Endothelial cell of umbilical vein (primary cell): ENCODE results near the gene MLIP. TPM values are rescaled to one million over a fixed set of nuclear protein-coding genes. Genes with fewer than 3 reads are reported as not detected.

Experiments
- BruUV-seq: library from RNA; stranded (reverse); fragments of 400-500 nt; replicated peaks from 2 replicates; lab custom pipeline; 2021; lab: Mats Ljungman, UMichigan
- CTCF ChIA-PET: fragments of 300-600, 350-600 bp; sonication (Branson Sonifier 250); formaldehyde crosslinking; loops from one replicate; lab custom pipeline; 2021; ENCODE audit warnings: antibody characterized with exemption, inconsistent platforms; lab: Charles Lee
- POLR2A ChIA-PET: fragments of 300-600, 350-600 bp; sonication (Branson Sonifier 250); formaldehyde crosslinking; loops from one replicate; lab custom pipeline; 2021; ENCODE audit warnings: antibody characterized with exemption, inconsistent platforms; lab: Charles Lee
- DNase-seq: peaks from one replicate; pipeline ENCODE4 v3.0.0-alpha.2; 2011; ENCODE audit warnings: low read depth, low spot score
- FAIRE-seq: peaks from 2 replicates; lab custom pipeline; 2011; peaks lifted over from hg19 to GRCh38; lab: Jason Lieb, UNC
- H2AFZ ChIP-seq: 2 replicates; pipeline ENCODE4 v1.6.0; 2012; ENCODE audit warnings: low read depth, low read length, control low read depth, inconsistent platforms
- H3K27ac ChIP-seq: 2 replicates; pipeline ENCODE4 v1.5.1; 2011; ENCODE audit warnings: low read depth, mild to moderate bottlenecking, control low read depth, low read length, moderate library complexity; ENCODE audit not compliant: insufficient read depth
- H3K27me3 ChIP-seq, 2 experiments: 2 replicates each; pipeline versions ENCODE4 v1.6.0 to v1.6.1; 2011; ENCODE audit warnings: low read length in 2 of 2, mixed read lengths in 1 of 2; ENCODE audit not compliant: control insufficient read depth in 2 of 2, insufficient read depth in 2 of 2
- H3K36me3 ChIP-seq, 2 experiments: 2 replicates in 1 of 2; 3 replicates in 1 of 2; pipeline ENCODE4 v1.5.1; 2011; ENCODE audit warnings: low read length in 2 of 2, mild to moderate bottlenecking in 1 of 2, moderate library complexity in 1 of 2; ENCODE audit not compliant: control insufficient read depth in 2 of 2, insufficient read depth in 2 of 2; ENCODE audit errors: extremely low read depth in 1 of 2
- H3K4me1 ChIP-seq: 3 replicates; pipeline ENCODE4 v1.5.1; 2011; ENCODE audit warnings: mild to moderate bottlenecking, low read length; ENCODE audit not compliant: control insufficient read depth, insufficient read depth; ENCODE audit errors: extremely low read depth
- H3K4me2 ChIP-seq: 2 replicates; pipeline ENCODE4 v1.6.1; 2011; ENCODE audit warnings: low read length, control low read depth, mixed read lengths; ENCODE audit not compliant: insufficient read depth
- H3K4me3 ChIP-seq, 3 experiments: fragments of 200-600 bp in 1 of 3; sonication (generic), shearing (Covaris generic) in 1 of 3; replicated peaks in 1 of 3; 2 replicates each; pipeline ENCODE4 v1.5.1; 2011 to 2016; ENCODE audit warnings: control low read depth in 3 of 3, low read length in 3 of 3, mild to moderate bottlenecking in 2 of 3, inconsistent platforms in 1 of 3, low read depth in 1 of 3, moderate library complexity in 1 of 3; ENCODE audit not compliant: insufficient read depth in 1 of 3
- H3K79me2 ChIP-seq: 2 replicates; pipeline ENCODE4 v1.6.0; 2012; ENCODE audit warnings: low read length, inconsistent platforms; ENCODE audit not compliant: control insufficient read depth, insufficient read depth
- H3K9ac ChIP-seq: replicated peaks from 2 replicates; pipeline ENCODE3; 2011; ENCODE audit warnings: low read length, control low read depth; ENCODE audit not compliant: insufficient read depth; ENCODE audit errors: extremely low read depth
- H3K9me1 ChIP-seq: replicated peaks from 3 replicates; pipeline ENCODE4 v1.6.0; 2011; ENCODE audit warnings: mild to moderate bottlenecking, low read length; ENCODE audit not compliant: control insufficient read depth, insufficient read depth; ENCODE audit errors: extremely low read depth
- H3K9me3 ChIP-seq: replicated peaks from 2 replicates; pipeline ENCODE4 v1.5.1; 2012; ENCODE audit warnings: low read length, inconsistent platforms; ENCODE audit not compliant: control insufficient read depth, insufficient read depth
- H4K20me1 ChIP-seq: replicated peaks from 2 replicates; pipeline ENCODE3; 2011; ENCODE audit warnings: mild to moderate bottlenecking, low read length; ENCODE audit not compliant: control insufficient read depth, insufficient read depth; ENCODE audit errors: extremely low read depth
- CTCF ChIP-seq, 2 donors: IDR thresholded peaks; 1 replicate in 1 of 2; 2 replicates in 1 of 2; pipeline ENCODE4 v1.5.1; 2011; ENCODE audit warnings: low read length in 2 of 2, mild to moderate bottlenecking in 2 of 2, moderate library complexity in 2 of 2, control low read depth in 1 of 2, inconsistent platforms in 1 of 2, low read depth in 1 of 2; ENCODE audit not compliant: insufficient read depth in 1 of 2; ENCODE audit errors: extremely low read depth in 1 of 2
- EZH2 ChIP-seq: IDR thresholded peaks from 2 replicates; pipeline ENCODE4 v1.6.1; 2012; ENCODE audit warnings: borderline replicate concordance, low read depth, mild to moderate bottlenecking, moderate library complexity, low read length, inconsistent platforms; ENCODE audit not compliant: severe bottlenecking
- FOS ChIP-seq: IDR thresholded peaks from 2 replicates; pipeline ENCODE4 v1.6.1; 2011; ENCODE audit warnings: mild to moderate bottlenecking, low read length, moderate library complexity, borderline replicate concordance; ENCODE audit not compliant: insufficient read depth
- GATA2 ChIP-seq: IDR thresholded peaks from 2 replicates; pipeline ENCODE4 v1.7.0; 2011; ENCODE audit warnings: low read depth, mild to moderate bottlenecking, moderate library complexity, mixed read lengths, low read length; ENCODE audit not compliant: insufficient read length, insufficient read depth
- JUN ChIP-seq: IDR thresholded peaks from 2 replicates; pipeline ENCODE4 v1.6.1; 2011; ENCODE audit warnings: borderline replicate concordance, low read depth; ENCODE audit not compliant: insufficient read length, insufficient read depth
- MAX ChIP-seq: IDR thresholded peaks from 2 replicates; pipeline ENCODE4 v1.6.1; 2011; ENCODE audit not compliant: insufficient read depth, insufficient read length
- MYC ChIP-seq: IDR thresholded peaks from one replicate; pipeline ENCODE4 v1.6.1; 2011; ENCODE audit warnings: mild to moderate bottlenecking, low read depth, low read length
- POLR2A ChIP-seq: IDR thresholded peaks from 2 replicates; pipeline ENCODE4 v1.6.1; 2012; ENCODE audit warnings: low read depth, mild to moderate bottlenecking, control low read depth, low read length
- POLR2AphosphoS5 ChIP-seq: IDR thresholded peaks from 2 replicates; pipeline ENCODE4 v1.6.1; 2012; ENCODE audit warnings: low read depth, mild to moderate bottlenecking, control low read depth, low read length, moderate library complexity; ENCODE audit not compliant: insufficient read depth
- dilution Hi-C: fragments of 300-500 bp; cut with MboI; formaldehyde crosslinking; loops from one replicate; pipeline ENCODE4 v1.15.0; 2019; ENCODE audit warnings: low sequenced_read_pairs; ENCODE audit not compliant: extremely low pct_ligation_motif_present
- intact Hi-C: fragments of 100-400 bp; cut with micrococcal nuclease; formaldehyde crosslinking; loops from one replicate; pipeline ENCODE4 v1.10.0; 2022
- polyA plus RNA-seq, 4 experiments: library from polyadenylated mRNA; depleted of rRNA in 3 of 4; stranded (reverse) in 3 of 4; unstranded in 1 of 4; fragments of >200 nt; gene quantifications; 2 replicates each; pipeline versions ENCODE4 v1.2.1 to v1.2.3, GENCODE V29; 2011 to 2012; ENCODE audit warnings: missing spikeins in 1 of 4
- total RNA-seq: library from RNA; stranded (reverse); gene quantifications from 2 replicates; pipeline ENCODE4 v1.2.3, GENCODE V29; 2021

MLIP gene
- total and polyA plus RNA-seq, 2 donors (not counting 3 experiments of a cell fraction or from before 2014, with no cell fraction given) = 4.1 to 11.6 TPM

- H3K9me3 ChIP-seq = no peaks in the 10 kb centered on the region
- intact Hi-C loops (loop anchor here (5.0 kb wide), 3 partner anchors 51 to 644 kb away; partner anchors contain the start of gene GCLC), dilution Hi-C loops (no loop called here)
- POLR2A ChIA-PET = no interaction called here
- no peaks in the 10 kb centered on the region for H3K27me3 ChIP-seq
- no peak overlapping the region for H3K9ac ChIP-seq
- peak; percentile 79 for DNase-seq
- CTCF ChIA-PET = no interaction called here
- no peak overlapping the region for H2AFZ ChIP-seq
- H3K36me3 ChIP-seq = no peaks in the 10 kb centered on the region
- no peaks in the 10 kb centered on the region for H3K9me1 ChIP-seq
- BruUV-seq = no TSS peak
- H3K4me1 ChIP-seq = peaks cover 25% of the 10 kb centered on the region
- H3K4me3 ChIP-seq = no peak overlapping the region
- FAIRE-seq = no peak
- H3K27ac ChIP-seq = no peak overlapping the region
- no peak overlapping the region for H3K4me2 ChIP-seq
- TF ChIP-seq POLR2A (no peak), MYC (no peak), JUN (no peak), GATA2 (no peak), MAX (no peak), EZH2 (no peak), POLR2AphosphoS5 (no peak), FOS (no peak), CTCF (IDR thresholded peaks at IDR 0.05; ENCODE audit: extremely low read depth in 1 of 2, insufficient read depth in 1 of 2, low read depth in 1 of 2, low read length in 2 of 2) (no peak)
- no peaks in the 10 kb centered on the region for H3K79me2 ChIP-seq
- no peaks in the 10 kb centered on the region for H4K20me1 ChIP-seq
Observed at GRCh38 chr6:54191461-54191860, 80.2 kb downstream of the MLIP start.
